HG02798 (cell line): ENCODE results near the gene MRPL37.
"Not testable (repeated sequence)": the region's sequence is repeated elsewhere in the genome, so short reads cannot be mapped to it uniquely, and the experiment has no call there.

ENCODE experiments used
- ATAC-seq: cut with Tn5 transposase; IDR thresholded peaks from one replicate; pipeline ENCODE4 v1.9.1; 2021; ENCODE audit warnings: mild to moderate bottlenecking; ENCODE audit not compliant: unreplicated experiment, poor library complexity

The MRPL37 gene

GRCh38 chr1:54171606-54172005, 28.4 kb upstream of the MRPL37 start:
- no peak for ATAC-seq

- ATAC-seq, result no peak
Measured at GRCh38 chr1:54172614-54173599, 27.1 kb upstream of the MRPL37 start.

GRCh38 chr1:54173681-54174080, 26.3 kb upstream of the MRPL37 start:
- no peak for ATAC-seq

- no peak for ATAC-seq
Measured at GRCh38 chr1:54174106-54174505, 25.9 kb upstream of the MRPL37 start.

GRCh38 chr1:54176621-54177327, 23.2 kb upstream of the MRPL37 start:
- ATAC-seq, result no peak

- no peak for ATAC-seq
Measured at GRCh38 chr1:54177726-54178125, 22.2 kb upstream of the MRPL37 start.

GRCh38 chr1:54178296-54179070, 21.5 kb upstream of the MRPL37 start:
- ATAC-seq, result no peak

- no peak for ATAC-seq
Measured at GRCh38 chr1:54180701-54181360, 19.1 kb upstream of the MRPL37 start.

GRCh38 chr1:54186056-54186455, 13.9 kb upstream of the MRPL37 start:
- no peak for ATAC-seq

GRCh38 chr1:54188291-54188690, 11.7 kb upstream of the MRPL37 start:
- ATAC-seq, result no peak

GRCh38 chr1:54190526-54190925, 9.4 kb upstream of the MRPL37 start:
- no peak for ATAC-seq

- no peak for ATAC-seq
Measured at GRCh38 chr1:54191525-54191924, 8.4 kb upstream of the MRPL37 start.

GRCh38 chr1:54193453-54193852, 6.5 kb upstream of the MRPL37 start:
- no peak for ATAC-seq

GRCh38 chr1:54199151-54199764, 709 bp upstream of the MRPL37 start:
- no peak for ATAC-seq

- no peak for ATAC-seq
Measured at GRCh38 chr1:54200519-54200997, 591 bp downstream of the MRPL37 start.

- no peak for ATAC-seq
Measured at GRCh38 chr1:54204199-54204598, 4.2 kb downstream of the MRPL37 start.

- ATAC-seq, result no peak
Measured at GRCh38 chr1:54207287-54207686, 7.3 kb downstream of the MRPL37 start.

- not testable (repeated sequence) for ATAC-seq
Measured at GRCh38 chr1:54207896-54208295, 7.9 kb downstream of the MRPL37 start.

- ATAC-seq, result no peak
Measured at GRCh38 chr1:54212872-54213271, 12.9 kb downstream of the MRPL37 start.

GRCh38 chr1:54215523-54215922, 15.6 kb downstream of the MRPL37 start:
- no peak for ATAC-seq
